Fibroblast of lung (primary cell): ENCODE measurements around the gene PUDP. TPM values are rescaled to one million over a fixed set of nuclear protein-coding genes. Genes with fewer than 3 reads are reported as not detected.

Experiments
- DNase-seq, 2 donors: peaks; one replicate each; pipeline versions ENCODE4 v3.0.0 to v3.0.0-alpha.2; 2010; ENCODE audit warnings: low read depth in 2 of 2
- H2AFZ ChIP-seq: 2 replicates; pipeline ENCODE4 v1.5.1; 2012; ENCODE audit warnings: low read length, control low read depth, inconsistent platforms
- H3K27ac ChIP-seq: 2 replicates; pipeline ENCODE4 v1.5.1; 2011; ENCODE audit warnings: low read length, control low read depth; ENCODE audit not compliant: insufficient read depth
- H3K27me3 ChIP-seq: 2 replicates; pipeline ENCODE4 v1.5.1; 2011; ENCODE audit warnings: mild to moderate bottlenecking, low read length; ENCODE audit not compliant: control insufficient read depth, insufficient read depth
- H3K36me3 ChIP-seq: 2 replicates; pipeline ENCODE4 v1.5.1; 2011; ENCODE audit warnings: low read length; ENCODE audit not compliant: control insufficient read depth, insufficient read depth
- H3K4me1 ChIP-seq: 2 replicates; pipeline ENCODE4 v1.5.1; 2011; ENCODE audit warnings: low read length; ENCODE audit not compliant: control insufficient read depth, insufficient read depth; ENCODE audit errors: extremely low read depth
- H3K4me2 ChIP-seq: 2 replicates; pipeline ENCODE4 v1.5.1; 2011; ENCODE audit warnings: low read length, control low read depth; ENCODE audit not compliant: insufficient read depth; ENCODE audit errors: extremely low read depth
- H3K4me3 ChIP-seq, 4 experiments: fragments of 200-600 bp in 1 of 4; sonication (generic) in 1 of 4; replicated peaks in 1 of 4; 2 replicates each; pipeline ENCODE4 v1.5.1; 2011 to 2016; ENCODE audit warnings: low read length in 4 of 4, low read depth in 3 of 4, mild to moderate bottlenecking in 3 of 4, control low read depth in 2 of 4, inconsistent platforms in 1 of 4, mixed read lengths in 1 of 4; ENCODE audit not compliant: insufficient read depth in 1 of 4; ENCODE audit errors: control extremely low read depth in 1 of 4
- H3K79me2 ChIP-seq: 2 replicates; pipeline ENCODE4 v1.5.1; 2012; ENCODE audit warnings: mild to moderate bottlenecking, low read length, inconsistent platforms; ENCODE audit not compliant: control insufficient read depth, insufficient read depth
- H3K9ac ChIP-seq: 2 replicates; pipeline ENCODE4 v1.5.1; 2011; ENCODE audit warnings: mild to moderate bottlenecking, low read length, control low read depth; ENCODE audit not compliant: insufficient read depth
- H3K9me3 ChIP-seq: 2 replicates; pipeline ENCODE4 v1.5.1; 2012; ENCODE audit warnings: low read depth, low read length; ENCODE audit not compliant: control insufficient read depth, insufficient read depth
- H4K20me1 ChIP-seq: 2 replicates; pipeline ENCODE4 v1.5.1; 2011; ENCODE audit warnings: low read length; ENCODE audit not compliant: control insufficient read depth, insufficient read depth; ENCODE audit errors: extremely low read depth
- EZH2 ChIP-seq: IDR thresholded peaks from 2 replicates; pipeline ENCODE4 v1.5.1; 2012; ENCODE audit warnings: low read length, control low read depth, mild to moderate bottlenecking; ENCODE audit errors: missing control alignments
- polyA plus RNA-seq, 2 donors: library from polyadenylated mRNA; depleted of rRNA in 1 of 2; stranded (reverse) in 1 of 2; unstranded in 1 of 2; fragments of >200 nt; gene quantifications; 2 replicates each; pipeline ENCODE4 v1.2.1, GENCODE V29; 2011 to 2012; ENCODE audit warnings: missing spikeins in 1 of 2
- total RNA-seq: library from RNA; depleted of rRNA; stranded (reverse); fragments of >200 nt; gene quantifications from 2 replicates; pipeline ENCODE4 v1.2.1, GENCODE V29; 2014
- TF ChIP-seq, protein P1 (sequence below), 2 donors: IDR thresholded peaks in 1 of 2; conservative IDR thresholded peaks in 1 of 2; 1 replicate in 1 of 2; 2 replicates in 1 of 2; pipeline ENCODE4 v1.5.1; 2011 to 2012; ENCODE audit warnings: low read length in 2 of 2, control low read depth in 1 of 2, inconsistent platforms in 1 of 2, low read depth in 1 of 2, mild to moderate bottlenecking in 1 of 2

PUDP gene
- total and polyA plus RNA-seq, 2 donors (not counting 1 experiment from before 2014, with no cell fraction given): 7.6 to 19.8 TPM

- no peak for DNase-seq
- Histone ChIP-seq H3K27ac (no peak overlapping the region), H3K27me3 (no peaks in the 10 kb centered on the region), H3K9ac (no peak overlapping the region), H3K4me3 (no peak overlapping the region), H3K9me3 (no peaks in the 10 kb centered on the region), H4K20me1 (no peaks in the 10 kb centered on the region), H3K4me2 (no peak overlapping the region), H3K4me1 (no peaks in the 10 kb centered on the region), H2AFZ (no peak overlapping the region), H3K79me2 (no peaks in the 10 kb centered on the region), H3K36me3 (no peaks in the 10 kb centered on the region)
- TF ChIP-seq, protein P1, sequence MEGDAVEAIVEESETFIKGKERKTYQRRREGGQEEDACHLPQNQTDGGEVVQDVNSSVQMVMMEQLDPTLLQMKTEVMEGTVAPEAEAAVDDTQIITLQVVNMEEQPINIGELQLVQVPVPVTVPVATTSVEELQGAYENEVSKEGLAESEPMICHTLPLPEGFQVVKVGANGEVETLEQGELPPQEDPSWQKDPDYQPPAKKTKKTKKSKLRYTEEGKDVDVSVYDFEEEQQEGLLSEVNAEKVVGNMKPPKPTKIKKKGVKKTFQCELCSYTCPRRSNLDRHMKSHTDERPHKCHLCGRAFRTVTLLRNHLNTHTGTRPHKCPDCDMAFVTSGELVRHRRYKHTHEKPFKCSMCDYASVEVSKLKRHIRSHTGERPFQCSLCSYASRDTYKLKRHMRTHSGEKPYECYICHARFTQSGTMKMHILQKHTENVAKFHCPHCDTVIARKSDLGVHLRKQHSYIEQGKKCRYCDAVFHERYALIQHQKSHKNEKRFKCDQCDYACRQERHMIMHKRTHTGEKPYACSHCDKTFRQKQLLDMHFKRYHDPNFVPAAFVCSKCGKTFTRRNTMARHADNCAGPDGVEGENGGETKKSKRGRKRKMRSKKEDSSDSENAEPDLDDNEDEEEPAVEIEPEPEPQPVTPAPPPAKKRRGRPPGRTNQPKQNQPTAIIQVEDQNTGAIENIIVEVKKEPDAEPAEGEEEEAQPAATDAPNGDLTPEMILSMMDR (conservative IDR thresholded peaks at IDR 0.05 in 1 of 2, IDR thresholded peaks at IDR 0.05 in 1 of 2; ENCODE audit: low read depth in 1 of 2, low read length in 2 of 2): no peak
- no peak for TF ChIP-seq EZH2
Measured at GRCh38 chrX:7158468-7158990, 10.6 kb upstream of the PUDP start.

- TF ChIP-seq, protein P1 (conservative IDR thresholded peaks at IDR 0.05 in 1 of 2, IDR thresholded peaks at IDR 0.05 in 1 of 2; ENCODE audit: low read depth in 1 of 2, low read length in 2 of 2): no peak
- no peak for TF ChIP-seq EZH2
- Histone ChIP-seq H3K4me1 (no peaks in the 10 kb centered on the region), H3K4me2 (no peak overlapping the region), H3K27me3 (no peaks in the 10 kb centered on the region), H3K27ac (no peak overlapping the region), H3K4me3 (no peak overlapping the region), H3K9me3 (no peaks in the 10 kb centered on the region), H2AFZ (no peak overlapping the region), H3K36me3 (no peaks in the 10 kb centered on the region), H4K20me1 (no peaks in the 10 kb centered on the region), H3K9ac (no peak overlapping the region), H3K79me2 (no peaks in the 10 kb centered on the region)
- DNase-seq: no peak
Measured at GRCh38 chrX:7156879-7157278, 8.9 kb upstream of the PUDP start.

DNA sequence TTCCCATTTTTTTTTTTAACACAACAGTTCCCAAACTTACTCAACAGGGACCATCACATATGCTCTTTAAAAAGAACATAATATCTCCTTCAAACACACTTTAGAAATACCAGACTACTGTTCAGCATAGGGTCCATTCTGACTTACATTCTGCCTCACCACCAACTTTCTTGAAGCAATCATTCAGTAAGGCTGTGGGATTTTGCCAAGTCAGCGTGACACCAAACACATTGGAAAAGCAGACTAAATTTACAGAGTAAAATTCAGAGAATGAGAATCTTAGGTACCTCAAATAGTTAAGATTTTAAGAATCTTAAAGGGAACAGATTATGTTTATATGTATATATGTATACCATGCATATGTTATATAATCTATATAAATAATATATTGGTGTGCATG is 7.2 kb upstream of the PUDP start:
- H3K27ac ChIP-seq: no peak overlapping the region
- H3K9me3 ChIP-seq: no peaks in the 10 kb centered on the region
- H3K27me3 ChIP-seq: no peaks in the 10 kb centered on the region
- H4K20me1 ChIP-seq: no peaks in the 10 kb centered on the region
- no peaks in the 10 kb centered on the region for H3K79me2 ChIP-seq
- no peak overlapping the region for H2AFZ ChIP-seq
- no peaks in the 10 kb centered on the region for H3K4me1 ChIP-seq
- no peak for DNase-seq
- H3K4me2 ChIP-seq: no peak overlapping the region
- no peak overlapping the region for H3K9ac ChIP-seq
- no peaks in the 10 kb centered on the region for H3K36me3 ChIP-seq
- TF ChIP-seq, protein P1 (conservative IDR thresholded peaks at IDR 0.05 in 1 of 2, IDR thresholded peaks at IDR 0.05 in 1 of 2; ENCODE audit: low read depth in 1 of 2, low read length in 2 of 2): no peak
- TF ChIP-seq EZH2: no peak
- H3K4me3 ChIP-seq: no peak overlapping the region
